GM18867 (cell line): Measurements from ENCODE around the gene CDK11A.
"Not testable (repeated sequence)": the region's sequence is repeated elsewhere in the genome, so short reads cannot be mapped to it uniquely, and the experiment has no call there.

ENCODE experiments used
- ATAC-seq: cut with Tn5 transposase; IDR thresholded peaks from one replicate; pipeline ENCODE4 v1.9.1; 2021; ENCODE audit warnings: mild to moderate bottlenecking, moderate library complexity; ENCODE audit not compliant: unreplicated experiment

The CDK11A gene

GRCh38 chr1:1726088-1726487, 1.9 kb upstream of the CDK11A start:
- not testable (repeated sequence) for ATAC-seq

GRCh38 chr1:1721201-1721600, 3.0 kb downstream of the CDK11A start:
- ATAC-seq, result no peak

GRCh38 chr1:1715109-1715883, 8.9 kb downstream of the CDK11A start:
- ATAC-seq, result not testable (repeated sequence)

GRCh38 chr1:1707897-1708296, 16.3 kb downstream of the CDK11A start:
- ATAC-seq, result not testable (repeated sequence)

GRCh38 chr1:1707241-1707640, 16.9 kb downstream of the CDK11A start:
- ATAC-seq, result not testable (repeated sequence)

- ATAC-seq, result not testable (repeated sequence)
Observed at GRCh38 chr1:1705623-1706022, 18.5 kb downstream of the CDK11A start.

- ATAC-seq, result not testable (repeated sequence)
Observed at GRCh38 chr1:1704284-1704957, 19.7 kb downstream of the CDK11A start.

GRCh38 chr1:1703796-1704195, 20.4 kb downstream of the CDK11A start:
- ATAC-seq, result no peak

GRCh38 chr1:1702506-1702905, 21.7 kb downstream of the CDK11A start:
- not testable (repeated sequence) for ATAC-seq

GRCh38 chr1:1700557-1700956, 23.6 kb downstream of the CDK11A start:
- ATAC-seq, result not testable (repeated sequence)

- not testable (repeated sequence) for ATAC-seq
Observed at GRCh38 chr1:1700067-1700466, 24.1 kb downstream of the CDK11A start.

- ATAC-seq, result not testable (repeated sequence)
Observed at GRCh38 chr1:1699061-1699460, 25.1 kb downstream of the CDK11A start.

- not testable (repeated sequence) for ATAC-seq
Observed at GRCh38 chr1:1697358-1698183, 26.6 kb downstream of the CDK11A start.

GRCh38 chr1:1696431-1697357, 27.5 kb downstream of the CDK11A start:
- not testable (repeated sequence) for ATAC-seq

GRCh38 chr1:1692714-1693647, 31.2 kb downstream of the CDK11A start, which contains the start of gene SLC35E2B:
SLC35E2B (minus strand) TSS chr1:1692795; CDS start chr1:1676699, 16,096 bp downstream.
- peak; percentile 75 for ATAC-seq

GRCh38 chr1:1692324-1692713, 31.8 kb downstream of the CDK11A start:
- ATAC-seq, result peak; percentile 35

- ATAC-seq, result not testable (repeated sequence)
Observed at GRCh38 chr1:1691443-1691842, 32.7 kb downstream of the CDK11A start.

GRCh38 chr1:1689526-1689925, 34.6 kb downstream of the CDK11A start:
- not testable (repeated sequence) for ATAC-seq

- no peak for ATAC-seq
Observed at GRCh38 chr1:1687846-1688245, 36.3 kb downstream of the CDK11A start.
